Neural progenitor cell (in vitro differentiated cells): ENCODE data around the gene DIP2A.

ENCODE experiments used
- CTCF ChIP-seq: fragments of 200-600 bp; sonication (generic); IDR thresholded peaks from 2 replicates; pipeline ENCODE4 v1.5.1; 2017; ENCODE audit warnings: antibody characterized with exemption, mild to moderate bottlenecking
- EZH2 ChIP-seq: fragments of 200-600 bp; sonication (generic); IDR thresholded peaks from 2 replicates; pipeline ENCODE4 v1.6.1; 2017; ENCODE audit warnings: antibody characterized with exemption, mild to moderate bottlenecking, moderate library complexity

DNA sequence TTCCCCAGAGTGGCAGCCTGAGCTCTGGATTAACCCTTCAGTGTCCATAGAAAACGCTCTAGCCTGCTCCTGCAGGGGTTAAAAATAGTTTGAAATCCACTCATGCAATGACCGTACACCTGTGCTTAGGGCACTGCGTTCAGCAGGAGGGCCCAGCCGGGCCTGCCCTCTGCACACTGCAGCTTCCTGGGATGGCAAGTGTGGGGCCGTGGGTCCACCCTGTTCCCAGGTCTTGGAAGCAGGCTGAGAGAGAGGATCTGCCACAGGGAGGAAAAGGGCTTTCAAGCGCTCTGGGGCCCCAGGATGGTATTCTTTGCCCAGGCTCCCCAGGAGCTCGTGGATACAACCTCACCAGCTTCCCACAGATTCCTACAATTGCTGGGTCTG, 147.7 kb downstream of the DIP2A start:
- TF ChIP-seq CTCF (no peak), EZH2 (no peak)
